SK-N-SH (cell line): ENCODE results near the gene VEGFB. TPM values are rescaled to one million over a fixed set of nuclear protein-coding genes. Genes with fewer than 3 reads are reported as not detected.

ENCODE experiments used
- CTCF ChIA-PET: fragments of 300-600, 350-600 bp; formaldehyde crosslinking; extraction: SDS; loops from one replicate; lab custom pipeline; 2021; lab: Yijun Ruan, JAX
- POLR2A ChIA-PET: fragments of 350-600 bp; sonication (Branson Sonifier 250); formaldehyde crosslinking; extraction: SDS; loops from one replicate; lab custom pipeline; 2020; ENCODE audit warnings: antibody characterized with exemption, inconsistent platforms; lab: Yijun Ruan, JAX
- DNase-seq: peaks from one replicate; pipeline ENCODE4 v3.0.0; 2012
- H2AFZ ChIP-seq: fragments of 200-600 bp; sonication (generic); 2 replicates; pipeline ENCODE4 v1.8.1; 2016; ENCODE audit warnings: antibody characterized with exemption, mild to moderate bottlenecking, low read depth
- H3F3A ChIP-seq: fragments of 200-600 bp; sonication (generic); replicated peaks from 2 replicates; pipeline ENCODE3; 2016; ENCODE audit warnings: antibody characterized with exemption, mild to moderate bottlenecking; ENCODE audit not compliant: insufficient read depth
- H3K27ac ChIP-seq, 2 experiments: fragments of 200-500 bp in 1 of 2; fragments of 200-600 bp in 1 of 2; sonication (Bioruptor generic) in 1 of 2; sonication (generic), shearing (Covaris generic) in 1 of 2; 2 replicates each; pipeline versions ENCODE4 v1.5.1 to v1.6.1; 2014 to 2016; ENCODE audit warnings: low read depth in 2 of 2, inconsistent platforms in 1 of 2, low read length in 1 of 2, mild to moderate bottlenecking in 1 of 2, mixed read lengths in 1 of 2
- H3K27me3 ChIP-seq: fragments of 200-600 bp; sonication (generic), shearing (Covaris generic); 2 replicates; pipeline ENCODE4 v1.6.1; 2016; ENCODE audit warnings: mixed run types; ENCODE audit not compliant: insufficient read depth
- H3K36me3 ChIP-seq, 2 experiments: fragments of 200-500 bp in 1 of 2; fragments of 200-600 bp in 1 of 2; sonication (Bioruptor generic) in 1 of 2; sonication (generic) in 1 of 2; replicated peaks in 1 of 2; 2 replicates each; pipeline versions ENCODE3 to v1.5.1; 2014 to 2016; ENCODE audit warnings: low read length in 1 of 2, mild to moderate bottlenecking in 1 of 2; ENCODE audit not compliant: insufficient read depth in 2 of 2, control insufficient read depth in 1 of 2
- H3K4me1 ChIP-seq, 2 experiments: fragments of 200-500 bp in 1 of 2; fragments of 200-600 bp in 1 of 2; sonication (Bioruptor generic) in 1 of 2; sonication (generic), shearing (Covaris generic) in 1 of 2; 2 replicates each; pipeline versions ENCODE4 v1.5.1 to v1.6.1; 2014 to 2016; ENCODE audit warnings: low read depth in 1 of 2, low read length in 1 of 2, mixed run types in 1 of 2; ENCODE audit not compliant: insufficient read depth in 2 of 2, control insufficient read depth in 1 of 2
- H3K4me2 ChIP-seq: fragments of 200-600 bp; sonication (generic), shearing (Covaris generic); 2 replicates; pipeline ENCODE4 v1.6.1; 2017; ENCODE audit warnings: mixed run types
- H3K4me3 ChIP-seq, 2 experiments: fragments of 200-500 bp in 1 of 2; fragments of 200-600 bp in 1 of 2; sonication (Bioruptor generic) in 1 of 2; sonication (generic), shearing (Covaris generic) in 1 of 2; 2 replicates each; pipeline versions ENCODE4 v1.5.1 to v1.8.1; 2014 to 2016; ENCODE audit warnings: low read depth in 2 of 2, inconsistent platforms in 1 of 2, low read length in 1 of 2, mild to moderate bottlenecking in 1 of 2, mixed read lengths in 1 of 2, moderate library complexity in 1 of 2
- H3K79me2 ChIP-seq: fragments of 200-600 bp; sonication (generic); 2 replicates; pipeline ENCODE4 v1.8.1; 2017; ENCODE audit warnings: mild to moderate bottlenecking; ENCODE audit not compliant: insufficient read depth
- H3K9ac ChIP-seq: fragments of 200-600 bp; sonication (generic); 2 replicates; pipeline ENCODE4 v1.6.1; 2017; ENCODE audit warnings: mixed run types
- H3K9me2 ChIP-seq: fragments of 200-600 bp; sonication (generic); 2 replicates; pipeline ENCODE4 v1.6.1; 2017; ENCODE audit warnings: mixed run types
- H3K9me3 ChIP-seq: fragments of 200-600 bp; sonication (generic); 2 replicates; pipeline ENCODE4 v1.6.1; 2017; ENCODE audit warnings: mixed run types, mild to moderate bottlenecking, moderate library complexity
- H4K20me1 ChIP-seq: fragments of 200-600 bp; sonication (generic); 2 replicates; pipeline ENCODE4 v1.6.1; 2017; ENCODE audit warnings: mild to moderate bottlenecking, mixed run types; ENCODE audit not compliant: insufficient read depth
- CHD2 ChIP-seq: fragments of 150-350 bp; IDR thresholded peaks from 2 replicates; pipeline ENCODE4 v1.6.1; 2018; ENCODE audit warnings: low read length; ENCODE audit not compliant: partially characterized antibody
- MEF2A ChIP-seq: IDR thresholded peaks from 2 replicates; pipeline ENCODE4 v1.4.0; 2012; ENCODE audit warnings: low read depth, borderline replicate concordance
- NRF1 ChIP-seq: IDR thresholded peaks from 2 replicates; pipeline ENCODE4 v1.6.1; 2012; ENCODE audit warnings: low read depth, mild to moderate bottlenecking, low read length
- RAD21 ChIP-seq: IDR thresholded peaks from 2 replicates; pipeline ENCODE4 v1.6.1; 2012; ENCODE audit warnings: mild to moderate bottlenecking, low read length
- RFX5 ChIP-seq: IDR thresholded peaks from 2 replicates; pipeline ENCODE4 v1.6.1; 2012; ENCODE audit warnings: mild to moderate bottlenecking, improper control_type of control experiment, low read length
- TCF12 ChIP-seq: IDR thresholded peaks from 2 replicates; pipeline ENCODE4 v1.4.0; 2012
- YY1 ChIP-seq: IDR thresholded peaks from 2 replicates; pipeline ENCODE4 v1.4.0; 2012; ENCODE audit warnings: low read depth, mild to moderate bottlenecking
- WGBS: methylation state at CpG from one replicate; pipeline ENCODE4 v1.1.6; 2017; ENCODE audit warnings: low lambda C conversion rate; 5-methylcytosine and 5-hydroxymethylcytosine counted together
- polyA plus RNA-seq, 3 experiments: library from polyadenylated mRNA; depleted of rRNA; stranded (reverse); fragments of >200 nt; gene quantifications; 2 replicates each; pipeline ENCODE4 v1.2.3, GENCODE V29; 2012
- TF ChIP-seq, protein P1 (sequence below): IDR thresholded peaks from 2 replicates; pipeline ENCODE4 v1.4.0; 2012; ENCODE audit warnings: low read depth, borderline replicate concordance
- TF ChIP-seq, protein P2 (sequence below): IDR thresholded peaks from 2 replicates; pipeline ENCODE4 v1.4.0; 2012; ENCODE audit warnings: low read depth
- TF ChIP-seq, protein P3 (sequence below): fragments of 200-600 bp; sonication (generic); IDR thresholded peaks from 2 replicates; pipeline ENCODE4 v1.6.1; 2017; ENCODE audit warnings: antibody characterized with exemption, mild to moderate bottlenecking, moderate library complexity
- TF ChIP-seq, protein P4 (sequence below): fragments of 150-350 bp; IDR thresholded peaks from 2 replicates; pipeline ENCODE4 v1.6.1; 2017; ENCODE audit warnings: antibody characterized with exemption, low read length, low read depth, borderline replicate concordance
- TF ChIP-seq, protein P5 (sequence below): IDR thresholded peaks from 2 replicates; pipeline ENCODE4 v1.4.0; 2012; ENCODE audit warnings: low read depth, borderline replicate concordance

The VEGFB gene
- polyA plus RNA-seq, 1 of the 3 experiments (the other 2 are of a cell fraction), result 29.9 TPM

DNA sequence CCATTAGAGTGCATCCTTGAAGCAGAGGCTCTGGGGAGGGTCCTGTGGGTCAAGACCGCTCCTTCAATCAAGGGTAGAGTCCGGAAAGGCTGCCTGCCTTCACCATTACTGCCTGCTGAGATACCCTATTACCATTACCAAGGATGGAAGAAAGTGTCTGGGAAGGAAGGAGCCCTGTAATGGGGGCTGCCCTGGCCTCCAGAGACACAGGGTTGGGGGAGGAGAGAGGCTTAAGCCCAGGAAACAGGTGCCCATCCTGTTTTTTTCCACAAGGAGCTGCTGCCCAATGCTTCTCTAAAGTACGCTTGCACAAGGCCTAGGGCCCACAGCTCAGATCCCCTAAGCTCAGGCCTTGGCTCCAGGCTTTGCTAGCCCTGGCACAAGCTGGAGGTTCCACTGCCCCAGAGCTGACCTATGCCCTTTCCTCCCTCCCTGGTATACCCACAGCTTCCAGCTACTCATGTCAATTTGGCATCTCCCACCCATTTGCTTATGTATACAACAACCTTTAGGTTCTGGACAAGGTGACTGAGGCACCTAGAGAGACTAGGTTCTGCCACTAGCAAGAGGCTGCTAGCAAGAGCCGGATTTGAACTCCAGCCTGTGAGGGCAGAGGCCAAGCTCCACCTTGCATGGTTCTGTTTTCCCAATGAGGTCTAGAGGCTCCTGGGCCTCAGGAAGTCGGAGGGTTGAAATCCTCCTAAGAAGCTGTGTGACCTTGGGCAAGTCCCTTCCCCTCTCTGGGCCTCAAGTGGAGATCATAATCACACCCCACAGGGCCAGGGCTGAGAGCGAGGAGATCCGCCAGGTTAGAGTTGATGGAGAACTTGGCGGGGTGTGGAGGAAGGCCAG lies 15.4 kb downstream of the VEGFB start:
- TF ChIP-seq MEF2A, result no peak
- no peak for TF ChIP-seq CHD2
- TF ChIP-seq, protein P1, sequence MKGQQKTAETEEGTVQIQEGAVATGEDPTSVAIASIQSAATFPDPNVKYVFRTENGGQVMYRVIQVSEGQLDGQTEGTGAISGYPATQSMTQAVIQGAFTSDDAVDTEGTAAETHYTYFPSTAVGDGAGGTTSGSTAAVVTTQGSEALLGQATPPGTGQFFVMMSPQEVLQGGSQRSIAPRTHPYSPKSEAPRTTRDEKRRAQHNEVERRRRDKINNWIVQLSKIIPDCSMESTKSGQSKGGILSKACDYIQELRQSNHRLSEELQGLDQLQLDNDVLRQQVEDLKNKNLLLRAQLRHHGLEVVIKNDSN, result no peak
- TF ChIP-seq, protein P2, sequence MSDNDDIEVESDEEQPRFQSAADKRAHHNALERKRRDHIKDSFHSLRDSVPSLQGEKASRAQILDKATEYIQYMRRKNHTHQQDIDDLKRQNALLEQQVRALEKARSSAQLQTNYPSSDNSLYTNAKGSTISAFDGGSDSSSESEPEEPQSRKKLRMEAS, result no peak
- POLR2A ChIA-PET, result interaction anchor here (1.0 to 12.4 kb wide), 3 partner anchors 9 to 20 kb away, joined by 3 to 112 read pairs (median 34); partner anchors contain the start of gene FKBP2
- WGBS, result 84% methylated on average over 6 of the region's 8 CpGs

DNA sequence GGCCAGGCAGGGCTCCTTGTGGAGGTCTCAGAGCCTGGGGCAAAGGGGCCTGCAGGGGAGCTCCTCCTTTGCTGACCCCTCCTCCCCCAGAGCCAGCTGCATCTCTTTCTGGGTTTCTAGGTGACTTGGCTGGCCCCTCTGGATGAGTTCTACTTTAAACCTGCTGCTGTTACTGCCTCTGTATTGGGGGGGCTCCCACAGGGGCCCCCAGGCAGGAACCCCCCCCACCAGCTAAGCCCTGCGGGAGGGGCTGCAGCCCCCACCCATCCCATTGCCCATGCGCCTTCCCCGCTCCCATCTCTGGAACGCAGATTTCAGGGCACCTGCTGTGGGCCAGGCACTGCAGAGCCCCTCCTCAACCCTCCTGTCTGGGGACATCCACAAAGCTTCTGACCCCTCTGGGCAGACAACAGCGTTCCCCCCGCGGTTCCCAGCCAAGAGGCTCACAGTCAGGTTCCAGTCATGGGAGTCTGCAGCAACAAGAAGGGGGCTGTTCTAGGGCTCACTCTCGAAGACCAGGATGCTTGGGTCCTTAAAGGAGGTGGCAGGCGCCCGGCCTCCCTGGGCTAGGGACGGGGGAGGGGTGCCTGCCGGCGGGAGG lies 16.1 kb downstream of the VEGFB start:
- Histone ChIP-seq H3K79me2 (peaks cover 39% of the 10 kb centered on the region), H3K27ac (peak overlapping the region in 1 of 2 experiments; percentile 81; a peak in 1 of 4 replicates), H3K9me2 (no peaks in the 10 kb centered on the region), H4K20me1 (peaks cover 14% of the 10 kb centered on the region), H3F3A (peaks cover 5% of the 10 kb centered on the region), H3K4me3 (peak overlapping the region; percentile 88 to 90), H3K9ac (peak overlapping the region; percentile 56; the same call in 1 of the 2 replicates), H3K9me3 (no peaks in the 10 kb centered on the region), H3K4me1 (peaks cover 10 to 34% of the 10 kb centered on the region in 2 experiments; a peak in 2 of 4 replicates), H3K36me3 (peaks cover 1 to 11% of the 10 kb centered on the region in 2 experiments), H2AFZ (no peak overlapping the region; the same call in 1 of the 2 replicates), H3K27me3 (no peaks in the 10 kb centered on the region), H3K4me2 (peak overlapping the region; percentile 92)
- ChIA-PET CTCF (interaction anchor here (0.7 to 4.6 kb wide), 18 partner anchors 8 to 860 kb away, joined by 3 to 119 read pairs (median 11); partner anchors contain the start of genes BAD, ESRRA, FKBP2 and GPR137), POLR2A (interaction anchor here (1.0 to 12.4 kb wide), 3 partner anchors 9 to 19 kb away, joined by 3 to 112 read pairs (median 34); partner anchors contain the start of gene FKBP2)
- DNase-seq, result peak; percentile 21
- 14% methylated on average over 4 of the region's 13 CpGs for WGBS
- TF ChIP-seq CHD2 (no peak), YY1 (no peak), RFX5 (no peak), RAD21 (no peak), TCF12 (no peak), NRF1 (no peak)
- TF ChIP-seq, protein P3, sequence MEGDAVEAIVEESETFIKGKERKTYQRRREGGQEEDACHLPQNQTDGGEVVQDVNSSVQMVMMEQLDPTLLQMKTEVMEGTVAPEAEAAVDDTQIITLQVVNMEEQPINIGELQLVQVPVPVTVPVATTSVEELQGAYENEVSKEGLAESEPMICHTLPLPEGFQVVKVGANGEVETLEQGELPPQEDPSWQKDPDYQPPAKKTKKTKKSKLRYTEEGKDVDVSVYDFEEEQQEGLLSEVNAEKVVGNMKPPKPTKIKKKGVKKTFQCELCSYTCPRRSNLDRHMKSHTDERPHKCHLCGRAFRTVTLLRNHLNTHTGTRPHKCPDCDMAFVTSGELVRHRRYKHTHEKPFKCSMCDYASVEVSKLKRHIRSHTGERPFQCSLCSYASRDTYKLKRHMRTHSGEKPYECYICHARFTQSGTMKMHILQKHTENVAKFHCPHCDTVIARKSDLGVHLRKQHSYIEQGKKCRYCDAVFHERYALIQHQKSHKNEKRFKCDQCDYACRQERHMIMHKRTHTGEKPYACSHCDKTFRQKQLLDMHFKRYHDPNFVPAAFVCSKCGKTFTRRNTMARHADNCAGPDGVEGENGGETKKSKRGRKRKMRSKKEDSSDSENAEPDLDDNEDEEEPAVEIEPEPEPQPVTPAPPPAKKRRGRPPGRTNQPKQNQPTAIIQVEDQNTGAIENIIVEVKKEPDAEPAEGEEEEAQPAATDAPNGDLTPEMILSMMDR, result no peak
- TF ChIP-seq, protein P4, sequence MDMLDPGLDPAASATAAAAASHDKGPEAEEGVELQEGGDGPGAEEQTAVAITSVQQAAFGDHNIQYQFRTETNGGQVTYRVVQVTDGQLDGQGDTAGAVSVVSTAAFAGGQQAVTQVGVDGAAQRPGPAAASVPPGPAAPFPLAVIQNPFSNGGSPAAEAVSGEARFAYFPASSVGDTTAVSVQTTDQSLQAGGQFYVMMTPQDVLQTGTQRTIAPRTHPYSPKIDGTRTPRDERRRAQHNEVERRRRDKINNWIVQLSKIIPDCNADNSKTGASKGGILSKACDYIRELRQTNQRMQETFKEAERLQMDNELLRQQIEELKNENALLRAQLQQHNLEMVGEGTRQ, result no peak
- TF ChIP-seq, protein P1, result no peak
- TF ChIP-seq, protein P5, sequence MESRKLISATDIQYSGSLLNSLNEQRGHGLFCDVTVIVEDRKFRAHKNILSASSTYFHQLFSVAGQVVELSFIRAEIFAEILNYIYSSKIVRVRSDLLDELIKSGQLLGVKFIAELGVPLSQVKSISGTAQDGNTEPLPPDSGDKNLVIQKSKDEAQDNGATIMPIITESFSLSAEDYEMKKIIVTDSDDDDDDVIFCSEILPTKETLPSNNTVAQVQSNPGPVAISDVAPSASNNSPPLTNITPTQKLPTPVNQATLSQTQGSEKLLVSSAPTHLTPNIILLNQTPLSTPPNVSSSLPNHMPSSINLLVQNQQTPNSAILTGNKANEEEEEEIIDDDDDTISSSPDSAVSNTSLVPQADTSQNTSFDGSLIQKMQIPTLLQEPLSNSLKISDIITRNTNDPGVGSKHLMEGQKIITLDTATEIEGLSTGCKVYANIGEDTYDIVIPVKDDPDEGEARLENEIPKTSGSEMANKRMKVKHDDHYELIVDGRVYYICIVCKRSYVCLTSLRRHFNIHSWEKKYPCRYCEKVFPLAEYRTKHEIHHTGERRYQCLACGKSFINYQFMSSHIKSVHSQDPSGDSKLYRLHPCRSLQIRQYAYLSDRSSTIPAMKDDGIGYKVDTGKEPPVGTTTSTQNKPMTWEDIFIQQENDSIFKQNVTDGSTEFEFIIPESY, result no peak

More for the DNA sequence above, 15.4 kb downstream of the VEGFB start:
- CTCF ChIA-PET, result interaction anchor here (1.0 to 4.6 kb wide), 12 partner anchors 13 to 861 kb away, joined by 4 to 119 read pairs (median 11); partner anchors contain the start of genes ESRRA, KCNK4, NUDT22 and TRPT1
- Histone ChIP-seq H3K4me3 (no peak overlapping the region), H3K27me3 (no peaks in the 10 kb centered on the region), H3K36me3 (peaks cover 0 to 9% of the 10 kb centered on the region in 2 experiments), H3K9me3 (no peaks in the 10 kb centered on the region), H4K20me1 (peaks cover 14% of the 10 kb centered on the region), H3K9me2 (no peaks in the 10 kb centered on the region), H2AFZ (no peak overlapping the region), H3K4me2 (no peak overlapping the region), H3K4me1 (peaks cover 14 to 41% of the 10 kb centered on the region in 2 experiments; a peak in 2 of 4 replicates), H3K79me2 (peaks cover 46% of the 10 kb centered on the region), H3K27ac (no peak overlapping the region), H3F3A (peaks cover 5% of the 10 kb centered on the region), H3K9ac (no peak overlapping the region)
- no peak for DNase-seq
